Liver (tissue), 9 donors: ENCODE measurements around the gene ATP2B2. TPM values are rescaled to one million over a fixed set of nuclear protein-coding genes. Genes with fewer than 3 reads are reported as not detected.

Source experiments
- DNase-seq: peaks from one replicate; pipeline ENCODE4 v3.0.0-alpha.2; 2017; ENCODE audit warnings: low spot score
- H3K27ac ChIP-seq, 2 donors: one replicate each; pipeline ENCODE4 v1.7.0; 2013; ENCODE audit warnings: inconsistent platforms in 2 of 2, low read length in 2 of 2, control low read depth in 1 of 2, low read depth in 1 of 2, mild to moderate bottlenecking in 1 of 2
- H3K27me3 ChIP-seq, 4 donors: one replicate each; pipeline versions ENCODE4 v1.6.1 to v1.7.0; 2013; ENCODE audit warnings: low read length in 3 of 4, inconsistent platforms in 1 of 4, mild to moderate bottlenecking in 1 of 4, moderate library complexity in 1 of 4; ENCODE audit not compliant: control insufficient read depth in 4 of 4, insufficient read depth in 4 of 4
- H3K36me3 ChIP-seq, 4 donors: one replicate each; pipeline versions ENCODE4 v1.6.1 to v1.7.0; 2013; ENCODE audit warnings: low read length in 3 of 4, mild to moderate bottlenecking in 3 of 4, low read depth in 1 of 4, moderate library complexity in 1 of 4; ENCODE audit not compliant: control insufficient read depth in 4 of 4, insufficient read depth in 3 of 4
- H3K4me1 ChIP-seq, 4 donors: one replicate each; pipeline versions ENCODE4 v1.6.1 to v1.7.0; 2013; ENCODE audit warnings: low read length in 3 of 4, mild to moderate bottlenecking in 3 of 4, moderate library complexity in 1 of 4; ENCODE audit not compliant: control insufficient read depth in 4 of 4, insufficient read depth in 4 of 4
- H3K4me3 ChIP-seq, 3 donors: one replicate each; pipeline versions ENCODE4 v1.6.1 to v1.7.0; 2013; ENCODE audit warnings: low read length in 3 of 3, control low read depth in 1 of 3, low read depth in 1 of 3, mild to moderate bottlenecking in 1 of 3
- H3K9ac ChIP-seq, 2 donors: one replicate each; pipeline ENCODE4 v1.7.0; 2013; ENCODE audit warnings: low read length in 2 of 2, mild to moderate bottlenecking in 2 of 2, moderate library complexity in 2 of 2, control low read depth in 1 of 2, low read depth in 1 of 2
- H3K9me3 ChIP-seq, 4 donors: one replicate each; pipeline versions ENCODE4 v1.6.1 to v1.7.0; 2013; ENCODE audit warnings: low read length in 3 of 4; ENCODE audit not compliant: control insufficient read depth in 4 of 4
- CTCF ChIP-seq: fragments of 150-350 bp; IDR thresholded peaks from 2 replicates; pipeline ENCODE4 v1.5.1; 2017; ENCODE audit warnings: improper control_type of control experiment, low read depth, low read length; ENCODE audit not compliant: missing input control
- EGR1 ChIP-seq, 2 donors: IDR thresholded peaks; 2 replicates each; pipeline ENCODE4 v1.6.1; 2016 to 2018; ENCODE audit warnings: antibody characterized with exemption in 2 of 2, low read depth in 2 of 2
- FOXA1 ChIP-seq: IDR thresholded peaks from 2 replicates; pipeline ENCODE4 v1.6.1; 2016; ENCODE audit warnings: antibody characterized with exemption
- FOXA2 ChIP-seq: IDR thresholded peaks from 2 replicates; pipeline ENCODE4 v1.6.1; 2016; ENCODE audit warnings: antibody characterized with exemption
- GABPA ChIP-seq, 2 donors: IDR thresholded peaks in 1 of 2; conservative IDR thresholded peaks in 1 of 2; 2 replicates each; pipeline ENCODE4 v1.6.1; 2016; ENCODE audit warnings: antibody characterized with exemption in 2 of 2, mild to moderate bottlenecking in 1 of 2, moderate library complexity in 1 of 2
- HNF4A ChIP-seq, 2 donors: conservative IDR thresholded peaks; 2 replicates each; pipeline ENCODE4 v1.6.1; 2016; ENCODE audit warnings: antibody characterized with exemption in 2 of 2, mild to moderate bottlenecking in 2 of 2
- HNF4G ChIP-seq: IDR thresholded peaks from 2 replicates; pipeline ENCODE4 v1.6.1; 2016; ENCODE audit warnings: antibody characterized with exemption
- JUND ChIP-seq, 2 donors: IDR thresholded peaks; 2 replicates each; pipeline ENCODE4 v1.6.1; 2016; ENCODE audit warnings: antibody characterized with exemption in 2 of 2
- NR2F2 ChIP-seq: IDR thresholded peaks from 2 replicates; pipeline ENCODE4 v1.6.1; 2016; ENCODE audit warnings: antibody characterized with exemption
- RAD21 ChIP-seq, 2 donors: IDR thresholded peaks; 2 replicates each; pipeline ENCODE4 v1.6.1; 2016; ENCODE audit warnings: antibody characterized with exemption in 2 of 2, mild to moderate bottlenecking in 2 of 2
- RXRA ChIP-seq, 2 donors: IDR thresholded peaks; 2 replicates each; pipeline ENCODE4 v1.6.1; 2017 to 2018; ENCODE audit warnings: antibody characterized with exemption in 2 of 2, mild to moderate bottlenecking in 1 of 2
- SP1 ChIP-seq: IDR thresholded peaks from 2 replicates; pipeline ENCODE4 v1.6.1; 2018; ENCODE audit warnings: antibody characterized with exemption, mild to moderate bottlenecking
- TAF1 ChIP-seq: conservative IDR thresholded peaks from 2 replicates; pipeline ENCODE4 v1.6.1; 2016; ENCODE audit warnings: antibody characterized with exemption, mild to moderate bottlenecking
- YY1 ChIP-seq: IDR thresholded peaks from 2 replicates; pipeline ENCODE4 v1.6.1; 2016; ENCODE audit warnings: antibody characterized with exemption, mild to moderate bottlenecking
- WGBS: extraction: QIAGEN DNeasy Blood & Tissue Kit; methylation state at CpG from one replicate; pipeline ENCODE4 v1.1.7; 2013; 5-methylcytosine and 5-hydroxymethylcytosine counted together
- polyA plus RNA-seq, 2 donors: library from polyadenylated mRNA; stranded (reverse) in 1 of 2; unstranded in 1 of 2; fragments of 200-250 nt in 1 of 2; fragments of >200 nt in 1 of 2; fragmentation: Nextera tagmentation in 1 of 2; extraction: Ambion mirVana in 1 of 2; gene quantifications; one replicate each; pipeline versions ENCODE4 v1.2.1 to v1.2.3, GENCODE V29; 2013 to 2015
- total RNA-seq, 2 donors: library from RNA; depleted of rRNA; stranded (reverse); fragments of >200 nt; gene quantifications; one replicate each; pipeline ENCODE4 v1.2.3, GENCODE V29; 2014
- TF ChIP-seq, protein P1 (sequence below): IDR thresholded peaks from 2 replicates; pipeline ENCODE4 v1.6.1; 2016; ENCODE audit warnings: antibody characterized with exemption
- TF ChIP-seq, protein P2 (sequence below): IDR thresholded peaks from 2 replicates; pipeline ENCODE4 v1.6.1; 2016; ENCODE audit warnings: antibody characterized with exemption
- TF ChIP-seq, protein P3 (sequence below): IDR thresholded peaks from 2 replicates; pipeline ENCODE4 v1.6.1; 2016; ENCODE audit warnings: antibody characterized with exemption
- TF ChIP-seq, protein P4 (sequence below): IDR thresholded peaks from 2 replicates; pipeline ENCODE4 v1.6.1; 2016; ENCODE audit warnings: antibody characterized with exemption, mild to moderate bottlenecking
- donor health status: healthy.
- donor health status: healthy.
- donor health status: healthy.
- donor health status: healthy.
- donor health status: healthy.

The ATP2B2 gene
- total and polyA plus RNA-seq, 4 donors, result 10.4 to 27.8 (median 20.7) TPM

DNA sequence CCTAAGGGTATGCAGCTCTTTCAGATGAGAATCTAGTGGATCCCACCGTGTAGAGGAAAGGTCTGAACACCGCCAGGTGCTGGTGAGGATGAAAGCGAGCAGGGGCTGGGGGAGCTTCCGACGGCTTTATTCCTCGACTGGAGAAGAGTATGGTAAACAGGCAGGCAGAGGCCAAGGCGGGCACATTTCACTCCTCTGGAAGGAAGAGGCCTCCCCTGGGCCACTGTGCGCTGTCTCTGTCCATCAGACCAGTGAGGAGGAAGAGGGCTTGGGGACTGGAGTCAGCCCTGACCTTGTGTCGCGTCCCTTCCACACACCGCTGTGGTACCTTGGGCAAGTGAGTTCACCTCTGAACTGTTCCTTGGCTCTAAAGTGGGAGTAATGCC is 216.8 kb downstream of the ATP2B2 start:
- no peaks in the 10 kb centered on the region for H3K27me3 ChIP-seq

DNA sequence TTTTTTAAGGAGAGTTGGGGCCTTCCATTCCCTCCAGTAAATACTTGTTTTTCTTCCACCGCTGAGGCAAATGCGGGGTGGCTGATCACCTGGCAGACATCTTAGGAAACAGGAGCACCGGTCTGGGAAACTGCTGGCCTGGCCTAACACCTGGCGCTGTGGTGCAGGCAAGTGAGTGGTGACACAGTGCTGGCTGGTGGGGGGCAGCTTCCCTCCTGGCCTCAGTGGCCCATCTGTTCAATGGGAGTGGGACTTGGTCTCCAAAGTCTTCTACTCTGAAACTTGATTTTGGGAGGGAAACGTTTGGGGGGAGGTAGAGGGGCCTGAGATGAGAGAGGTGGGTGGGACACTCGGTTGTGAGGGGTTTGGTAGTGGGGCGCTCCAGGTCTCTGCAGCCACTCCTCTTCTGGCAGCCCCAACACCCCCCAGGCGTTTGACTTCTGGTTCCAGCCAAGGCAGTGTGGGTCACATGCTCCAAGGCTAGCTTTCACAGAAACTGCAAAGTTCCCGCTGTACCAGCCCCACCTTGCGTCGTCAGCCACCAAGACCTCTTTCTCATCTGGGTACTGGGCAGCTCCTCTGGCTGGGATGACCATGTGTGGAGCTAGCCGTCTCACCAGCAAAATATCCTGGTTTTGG is 217.3 kb downstream of the ATP2B2 start:
- TF ChIP-seq RXRA (IDR thresholded peaks at IDR 0.05), result no peak
- TF ChIP-seq FOXA2, result no peak
- TF ChIP-seq HNF4G, result no peak
- no peak for TF ChIP-seq JUND (IDR thresholded peaks at IDR 0.05)
- no peak for TF ChIP-seq NR2F2
- no peak for TF ChIP-seq HNF4A (conservative IDR thresholded peaks at IDR 0.05)
- TF ChIP-seq, protein P1, sequence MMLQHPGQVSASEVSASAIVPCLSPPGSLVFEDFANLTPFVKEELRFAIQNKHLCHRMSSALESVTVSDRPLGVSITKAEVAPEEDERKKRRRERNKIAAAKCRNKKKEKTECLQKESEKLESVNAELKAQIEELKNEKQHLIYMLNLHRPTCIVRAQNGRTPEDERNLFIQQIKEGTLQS, result no peak
- TF ChIP-seq EGR1 (IDR thresholded peaks at IDR 0.05; ENCODE audit: low read depth in 2 of 2), result no peak
- TF ChIP-seq RAD21 (IDR thresholded peaks at IDR 0.05), result no peak
- TF ChIP-seq GABPA (IDR thresholded peaks at IDR 0.05 in 1 of 2, conservative IDR thresholded peaks at IDR 0.05 in 1 of 2), result no peak
- no peak for TF ChIP-seq TAF1
- TF ChIP-seq, protein P2, sequence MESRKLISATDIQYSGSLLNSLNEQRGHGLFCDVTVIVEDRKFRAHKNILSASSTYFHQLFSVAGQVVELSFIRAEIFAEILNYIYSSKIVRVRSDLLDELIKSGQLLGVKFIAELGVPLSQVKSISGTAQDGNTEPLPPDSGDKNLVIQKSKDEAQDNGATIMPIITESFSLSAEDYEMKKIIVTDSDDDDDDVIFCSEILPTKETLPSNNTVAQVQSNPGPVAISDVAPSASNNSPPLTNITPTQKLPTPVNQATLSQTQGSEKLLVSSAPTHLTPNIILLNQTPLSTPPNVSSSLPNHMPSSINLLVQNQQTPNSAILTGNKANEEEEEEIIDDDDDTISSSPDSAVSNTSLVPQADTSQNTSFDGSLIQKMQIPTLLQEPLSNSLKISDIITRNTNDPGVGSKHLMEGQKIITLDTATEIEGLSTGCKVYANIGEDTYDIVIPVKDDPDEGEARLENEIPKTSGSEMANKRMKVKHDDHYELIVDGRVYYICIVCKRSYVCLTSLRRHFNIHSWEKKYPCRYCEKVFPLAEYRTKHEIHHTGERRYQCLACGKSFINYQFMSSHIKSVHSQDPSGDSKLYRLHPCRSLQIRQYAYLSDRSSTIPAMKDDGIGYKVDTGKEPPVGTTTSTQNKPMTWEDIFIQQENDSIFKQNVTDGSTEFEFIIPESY, result no peak
- no peak for TF ChIP-seq CTCF
- TF ChIP-seq, protein P3, sequence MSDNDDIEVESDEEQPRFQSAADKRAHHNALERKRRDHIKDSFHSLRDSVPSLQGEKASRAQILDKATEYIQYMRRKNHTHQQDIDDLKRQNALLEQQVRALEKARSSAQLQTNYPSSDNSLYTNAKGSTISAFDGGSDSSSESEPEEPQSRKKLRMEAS, result no peak
- TF ChIP-seq FOXA1, result no peak
- TF ChIP-seq SP1, result no peak
- TF ChIP-seq, protein P4, sequence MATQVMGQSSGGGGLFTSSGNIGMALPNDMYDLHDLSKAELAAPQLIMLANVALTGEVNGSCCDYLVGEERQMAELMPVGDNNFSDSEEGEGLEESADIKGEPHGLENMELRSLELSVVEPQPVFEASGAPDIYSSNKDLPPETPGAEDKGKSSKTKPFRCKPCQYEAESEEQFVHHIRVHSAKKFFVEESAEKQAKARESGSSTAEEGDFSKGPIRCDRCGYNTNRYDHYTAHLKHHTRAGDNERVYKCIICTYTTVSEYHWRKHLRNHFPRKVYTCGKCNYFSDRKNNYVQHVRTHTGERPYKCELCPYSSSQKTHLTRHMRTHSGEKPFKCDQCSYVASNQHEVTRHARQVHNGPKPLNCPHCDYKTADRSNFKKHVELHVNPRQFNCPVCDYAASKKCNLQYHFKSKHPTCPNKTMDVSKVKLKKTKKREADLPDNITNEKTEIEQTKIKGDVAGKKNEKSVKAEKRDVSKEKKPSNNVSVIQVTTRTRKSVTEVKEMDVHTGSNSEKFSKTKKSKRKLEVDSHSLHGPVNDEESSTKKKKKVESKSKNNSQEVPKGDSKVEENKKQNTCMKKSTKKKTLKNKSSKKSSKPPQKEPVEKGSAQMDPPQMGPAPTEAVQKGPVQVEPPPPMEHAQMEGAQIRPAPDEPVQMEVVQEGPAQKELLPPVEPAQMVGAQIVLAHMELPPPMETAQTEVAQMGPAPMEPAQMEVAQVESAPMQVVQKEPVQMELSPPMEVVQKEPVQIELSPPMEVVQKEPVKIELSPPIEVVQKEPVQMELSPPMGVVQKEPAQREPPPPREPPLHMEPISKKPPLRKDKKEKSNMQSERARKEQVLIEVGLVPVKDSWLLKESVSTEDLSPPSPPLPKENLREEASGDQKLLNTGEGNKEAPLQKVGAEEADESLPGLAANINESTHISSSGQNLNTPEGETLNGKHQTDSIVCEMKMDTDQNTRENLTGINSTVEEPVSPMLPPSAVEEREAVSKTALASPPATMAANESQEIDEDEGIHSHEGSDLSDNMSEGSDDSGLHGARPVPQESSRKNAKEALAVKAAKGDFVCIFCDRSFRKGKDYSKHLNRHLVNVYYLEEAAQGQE, result no peak
- no peak for TF ChIP-seq YY1
- H3K9me3 ChIP-seq, result no peaks in the 10 kb centered on the region
- H3K27me3 ChIP-seq, result no peaks in the 10 kb centered on the region
- H3K27ac ChIP-seq, result no peak overlapping the region
- H3K4me3 ChIP-seq, result no peak overlapping the region
- 96% methylated on average over 12 of the region's 12 CpGs for WGBS
- H3K36me3 ChIP-seq, result peaks cover 0 to 12% (median 6%) of the 10 kb centered on the region in 4 donors
- no peak for DNase-seq
- no peaks in the 10 kb centered on the region for H3K4me1 ChIP-seq
- no peak overlapping the region for H3K9ac ChIP-seq

More for the DNA sequence above, 216.8 kb downstream of the ATP2B2 start:
- TF ChIP-seq EGR1 (IDR thresholded peaks at IDR 0.05; ENCODE audit: low read depth in 2 of 2), result no peak
- no peak for TF ChIP-seq NR2F2
- TF ChIP-seq FOXA1, result no peak
- TF ChIP-seq TAF1, result no peak
- no peak for TF ChIP-seq JUND (IDR thresholded peaks at IDR 0.05)
- TF ChIP-seq, protein P1, result no peak
- Histone ChIP-seq H3K27ac (no peak overlapping the region), H3K36me3 (peaks cover 0 to 7% (median 4%) of the 10 kb centered on the region in 4 donors), H3K9ac (no peak overlapping the region), H3K9me3 (no peaks in the 10 kb centered on the region), H3K4me1 (no peaks in the 10 kb centered on the region), H3K4me3 (no peak overlapping the region)
- DNase-seq, result no peak
- 96% methylated on average over 11 of the region's 11 CpGs for WGBS
